Caco-2 (cell line): ENCODE data around the gene WNK2. TPM values are rescaled to one million over a fixed set of nuclear protein-coding genes. Genes with fewer than 3 reads are reported as not detected.

Experiments
- BruUV-seq: library from RNA; stranded (reverse); fragments of 400-500 nt; replicated peaks from 2 replicates; lab custom pipeline; 2021; lab: Mats Ljungman, UMichigan
- CTCF ChIA-PET: fragments of 300-600 bp; sonication (Branson Sonifier 250); formaldehyde crosslinking; loops from one replicate; lab custom pipeline; 2022; ENCODE audit warnings: antibody characterized with exemption; lab: Charles Lee
- POLR2A ChIA-PET: fragments of 300-600 bp; sonication (Branson Sonifier 250); formaldehyde crosslinking; loops from one replicate; lab custom pipeline; 2022; ENCODE audit warnings: antibody characterized with exemption; lab: Charles Lee
- DNase-seq, 2 experiments: peaks; one replicate each; pipeline versions ENCODE4 v3.0.0 to v3.0.0-alpha.2; 2020 to 2022
- H3K27me3 ChIP-seq: replicated peaks from 2 replicates; pipeline ENCODE4 v1.6.0; 2011; ENCODE audit warnings: low read length; ENCODE audit not compliant: control insufficient read depth, insufficient read depth
- H3K36me3 ChIP-seq: 2 replicates; pipeline ENCODE4 v1.5.1; 2011; ENCODE audit warnings: low read length; ENCODE audit not compliant: control insufficient read depth, insufficient read depth
- H3K4me1 ChIP-seq: fragments of 250-450 bp; sonication (Bioruptor Pico); 2 replicates; pipeline ENCODE4 v1.5.1; 2020; ENCODE audit warnings: mild to moderate bottlenecking
- H3K4me3 ChIP-seq: 2 replicates; pipeline ENCODE4 v1.5.1; 2011; ENCODE audit warnings: low read depth, mild to moderate bottlenecking, control low read depth, low read length
- H3K9me3 ChIP-seq: fragments of 250-450 bp; sonication (Bioruptor Pico); 2 replicates; pipeline ENCODE4 v1.5.1; 2020; ENCODE audit warnings: mild to moderate bottlenecking, moderate library complexity
- H3K27ac Mint-ChIP-seq: one replicate; pipeline ENCODE4 v1.8.0; 2022; ENCODE audit warnings: mixed read lengths; ENCODE audit not compliant: unreplicated experiment
- H3K27me3 Mint-ChIP-seq: one replicate; pipeline ENCODE4 v1.8.0; 2022; ENCODE audit warnings: mixed read lengths; ENCODE audit not compliant: insufficient read depth, unreplicated experiment
- H3K36me3 Mint-ChIP-seq: one replicate; pipeline ENCODE4 v1.8.0; 2022; ENCODE audit warnings: mild to moderate bottlenecking, mixed read lengths; ENCODE audit not compliant: insufficient read depth, unreplicated experiment
- H3K4me1 Mint-ChIP-seq: one replicate; pipeline ENCODE4 v1.8.0; 2022; ENCODE audit warnings: low read depth, mixed read lengths; ENCODE audit not compliant: unreplicated experiment
- H3K4me3 Mint-ChIP-seq: one replicate; pipeline ENCODE4 v1.8.0; 2022; ENCODE audit warnings: mild to moderate bottlenecking, moderate library complexity, mixed read lengths; ENCODE audit not compliant: unreplicated experiment
- H3K9me3 Mint-ChIP-seq: one replicate; pipeline ENCODE4 v1.8.0; 2022; ENCODE audit warnings: mixed read lengths; ENCODE audit not compliant: unreplicated experiment
- CTCF ChIP-seq, 2 experiments: fragments of 200-600 bp in 1 of 2; IDR thresholded peaks; 1 replicate in 1 of 2; 2 replicates in 1 of 2; pipeline versions ENCODE4 v1.5.1 to v1.8.0; 2011 to 2022; ENCODE audit warnings: antibody characterized with exemption in 1 of 2, control low read depth in 1 of 2, inconsistent platforms in 1 of 2, low read depth in 1 of 2, low read length in 1 of 2, mild to moderate bottlenecking in 1 of 2, moderate library complexity in 1 of 2; ENCODE audit not compliant: insufficient read depth in 1 of 2, severe bottlenecking in 1 of 2, unreplicated experiment in 1 of 2
- intact Hi-C: fragments of 100-400 bp; cut with micrococcal nuclease; formaldehyde crosslinking; loops from one replicate; pipeline ENCODE4 v1.10.0; 2022; ENCODE audit not compliant: unreplicated experiment
- total RNA-seq: library from RNA; stranded (reverse); gene quantifications from 2 replicates; pipeline ENCODE4 v1.2.3, GENCODE V29; 2022

The WNK2 gene
- total RNA-seq, 1 experiment from 2014 or later, result 21.7 TPM

GRCh38 chr9:93257808-93258331, 73.9 kb downstream of the WNK2 start:
- POLR2A ChIA-PET, result no interaction called here
- Mint-ChIP-seq H3K27me3 (no peaks in the 10 kb centered on the region), H3K36me3 (no peaks in the 10 kb centered on the region), H3K4me3 (no peak overlapping the region), H3K4me1 (no peaks in the 10 kb centered on the region), H3K27ac (no peak overlapping the region), H3K9me3 (no peaks in the 10 kb centered on the region)
- Histone ChIP-seq H3K27me3 (no peaks in the 10 kb centered on the region), H3K9me3 (no peaks in the 10 kb centered on the region), H3K36me3 (no peaks in the 10 kb centered on the region), H3K4me3 (no peak overlapping the region), H3K4me1 (no peaks in the 10 kb centered on the region)
- intact Hi-C loops, result no loop called here
- DNase-seq, result no peak
- CTCF ChIA-PET, result no interaction called here
- TF ChIP-seq CTCF (IDR thresholded peaks at IDR 0.05; ENCODE audit: insufficient read depth in 1 of 2, low read depth in 1 of 2, low read length in 1 of 2, severe bottlenecking in 1 of 2, unreplicated experiment in 1 of 2), result no peak
- no TSS peak for BruUV-seq

DNA sequence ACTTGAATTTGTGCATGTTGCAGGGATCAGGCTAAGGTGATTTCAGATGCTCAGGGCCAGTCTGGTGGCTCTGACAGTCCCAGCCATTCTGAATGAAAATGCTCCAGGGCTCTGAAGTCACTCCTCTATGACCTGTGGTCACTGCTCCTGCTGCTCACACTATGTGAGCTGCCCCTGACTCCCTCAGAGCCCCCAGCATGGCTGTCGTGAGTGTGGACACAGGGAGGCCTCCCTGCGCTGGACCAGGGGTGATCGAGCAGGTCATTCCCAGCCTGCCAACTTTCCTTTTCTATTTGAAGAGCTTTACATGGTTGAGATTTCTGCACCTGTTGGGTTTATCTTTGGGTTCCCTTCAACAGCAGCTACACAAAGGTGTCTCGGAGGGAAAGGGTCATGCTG, 74.5 kb downstream of the WNK2 start:
- BruUV-seq, result no TSS peak
- Histone ChIP-seq H3K27me3 (no peaks in the 10 kb centered on the region), H3K36me3 (no peaks in the 10 kb centered on the region), H3K9me3 (no peaks in the 10 kb centered on the region), H3K4me1 (no peaks in the 10 kb centered on the region), H3K4me3 (no peak overlapping the region)
- Mint-ChIP-seq H3K9me3 (no peaks in the 10 kb centered on the region), H3K4me1 (no peaks in the 10 kb centered on the region), H3K36me3 (no peaks in the 10 kb centered on the region), H3K4me3 (no peak overlapping the region), H3K27ac (no peak overlapping the region), H3K27me3 (no peaks in the 10 kb centered on the region)
- ChIA-PET POLR2A (no interaction called here), CTCF (no interaction called here)
- no peak for TF ChIP-seq CTCF (IDR thresholded peaks at IDR 0.05; ENCODE audit: insufficient read depth in 1 of 2, low read depth in 1 of 2, low read length in 1 of 2, severe bottlenecking in 1 of 2, unreplicated experiment in 1 of 2)
- intact Hi-C loops, result no loop called here
- no peak for DNase-seq

- H3K27me3 Mint-ChIP-seq, result no peaks in the 10 kb centered on the region
- Histone ChIP-seq H3K9me3 (no peaks in the 10 kb centered on the region), H3K4me1 (no peaks in the 10 kb centered on the region), H3K36me3 (no peaks in the 10 kb centered on the region), H3K27me3 (no peaks in the 10 kb centered on the region), H3K4me3 (no peak overlapping the region)
- H3K4me3 Mint-ChIP-seq, result no peak overlapping the region
- no peaks in the 10 kb centered on the region for H3K36me3 Mint-ChIP-seq
- intact Hi-C loops, result no loop called here
- no peaks in the 10 kb centered on the region for H3K9me3 Mint-ChIP-seq
- TF ChIP-seq CTCF (IDR thresholded peaks at IDR 0.05; ENCODE audit: insufficient read depth in 1 of 2, low read depth in 1 of 2, low read length in 1 of 2, severe bottlenecking in 1 of 2, unreplicated experiment in 1 of 2), result no peak
- H3K27ac Mint-ChIP-seq, result no peak overlapping the region
- H3K4me1 Mint-ChIP-seq, result no peaks in the 10 kb centered on the region
- POLR2A ChIA-PET, result no interaction called here
- no peak for DNase-seq
- CTCF ChIA-PET, result no interaction called here
- BruUV-seq, result no TSS peak
Measured at GRCh38 chr9:93258818-93259489, 75.0 kb downstream of the WNK2 start.
